NCI-H345 (cell line): Measurements from ENCODE around the gene SLC35F5.
"Not testable (repeated sequence)": the region's sequence is repeated elsewhere in the genome, so short reads cannot be mapped to it uniquely, and the experiment has no call there.

Experiments used
- DNase-seq: peaks from one replicate; lab custom pipeline; 2025; lab: John Stamatoyannopoulos, UW

Gene SLC35F5

GRCh38 chr2:113755835-113756354, 547 bp downstream of the SLC35F5 start:
- peak; percentile 52 for DNase-seq

GRCh38 chr2:113755035-113755834, 1.2 kb downstream of the SLC35F5 start:
- DNase-seq = no peak

GRCh38 chr2:113754160-113754559, 2.3 kb downstream of the SLC35F5 start:
- no peak for DNase-seq

DNA sequence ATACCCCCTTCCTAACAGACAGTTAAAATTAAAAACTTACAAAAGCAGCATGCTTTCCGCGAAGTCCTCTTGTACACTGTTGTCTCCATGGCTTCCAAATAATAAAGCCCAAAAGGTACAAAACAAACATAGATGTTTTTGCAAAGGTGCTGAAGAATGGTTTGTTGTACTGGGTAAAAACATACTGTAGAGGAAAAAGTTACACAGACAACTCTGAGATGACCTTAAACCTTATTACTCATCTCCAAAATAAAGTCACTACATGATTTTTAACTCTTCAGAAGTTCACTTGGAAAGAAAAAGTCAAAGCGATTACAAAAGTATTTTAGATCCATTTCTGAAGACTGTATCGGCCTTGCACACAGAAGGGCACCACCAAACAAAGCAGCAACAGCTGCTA, 6.1 kb downstream of the SLC35F5 start:
- DNase-seq = no peak

DNA sequence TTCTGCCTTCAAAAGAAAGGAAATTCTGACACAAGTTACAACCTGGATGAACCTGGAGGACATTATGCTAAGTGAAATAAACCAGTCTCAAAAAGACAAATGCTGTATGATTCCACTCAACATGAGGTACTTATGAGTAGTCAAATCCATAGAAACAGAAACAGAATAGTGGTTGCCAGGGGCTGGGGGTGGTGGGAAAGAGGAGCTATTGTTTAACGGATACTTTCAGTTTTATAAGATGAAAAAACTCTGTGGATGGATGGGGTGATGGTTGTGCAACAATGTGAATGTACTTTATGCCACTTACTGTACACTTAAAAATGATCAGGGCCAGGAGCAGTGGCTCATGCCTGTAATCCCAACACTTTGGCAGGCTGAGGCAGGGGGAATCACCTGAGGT, 15.4 kb downstream of the SLC35F5 start:
- DNase-seq = no peak

DNA sequence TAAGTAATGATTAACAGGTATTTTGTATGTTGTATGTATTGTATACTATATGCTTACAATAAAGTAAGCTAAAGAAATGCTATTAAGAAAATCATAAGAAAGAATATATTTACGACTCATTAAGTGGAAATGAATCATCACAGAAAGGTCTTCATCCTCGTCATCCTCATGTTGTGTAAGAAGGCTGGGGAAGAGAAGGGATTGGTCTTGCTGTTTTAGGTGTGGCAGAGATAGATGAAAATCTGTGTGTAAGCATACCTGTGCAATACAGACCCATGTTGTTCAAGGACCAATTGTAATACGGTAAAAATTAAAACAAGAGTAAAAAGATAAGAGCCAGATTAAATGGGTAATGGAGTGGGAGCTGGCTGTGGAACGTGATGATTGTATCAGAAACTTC, 16.6 kb downstream of the SLC35F5 start:
- DNase-seq = no peak

- no peak for DNase-seq
These were observed 22.3 kb downstream of the SLC35F5 start for GRCh38 chr2:113734185-113734584.

- DNase-seq = no peak
These were observed 32.4 kb downstream of the SLC35F5 start for GRCh38 chr2:113724010-113724409.

DNA sequence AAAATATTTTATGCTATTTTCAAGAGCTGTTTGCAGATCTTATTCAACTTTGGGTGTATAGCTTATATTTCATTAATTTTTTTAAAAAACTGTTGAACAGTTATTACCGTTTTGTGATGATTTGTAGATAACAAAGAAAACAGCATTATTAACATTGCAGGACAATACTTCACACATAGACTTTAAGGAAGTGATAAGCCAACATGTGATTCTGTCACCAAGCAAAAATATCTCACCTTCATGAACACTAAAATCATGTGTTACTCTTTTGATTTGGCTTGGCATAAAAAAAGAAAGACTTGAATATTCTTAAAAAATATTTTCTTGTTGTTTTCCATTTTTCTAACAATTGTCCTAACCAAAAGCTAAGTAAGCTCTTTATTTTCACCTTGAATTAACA, 33.0 kb downstream of the SLC35F5 start:
- no peak for DNase-seq

DNA sequence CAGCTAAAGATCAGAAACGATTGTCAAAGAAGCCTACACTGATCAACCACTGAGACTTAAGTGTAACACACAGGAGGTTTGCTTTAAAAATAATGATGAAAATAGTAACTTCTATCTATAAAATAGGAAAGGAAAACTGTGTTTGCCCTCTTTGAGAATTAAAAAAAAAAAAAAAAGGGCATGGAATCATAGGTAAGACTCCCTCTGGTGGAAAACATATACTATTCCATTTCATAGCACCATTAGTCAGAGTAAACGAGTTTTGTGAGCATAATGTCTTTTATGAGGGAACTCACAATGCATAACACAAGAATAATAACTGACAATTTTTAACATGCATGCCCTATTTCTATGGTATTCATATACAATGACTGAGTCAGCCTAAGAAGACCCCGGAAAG, 36.3 kb downstream of the SLC35F5 start:
- DNase-seq = peak; percentile 8

DNA sequence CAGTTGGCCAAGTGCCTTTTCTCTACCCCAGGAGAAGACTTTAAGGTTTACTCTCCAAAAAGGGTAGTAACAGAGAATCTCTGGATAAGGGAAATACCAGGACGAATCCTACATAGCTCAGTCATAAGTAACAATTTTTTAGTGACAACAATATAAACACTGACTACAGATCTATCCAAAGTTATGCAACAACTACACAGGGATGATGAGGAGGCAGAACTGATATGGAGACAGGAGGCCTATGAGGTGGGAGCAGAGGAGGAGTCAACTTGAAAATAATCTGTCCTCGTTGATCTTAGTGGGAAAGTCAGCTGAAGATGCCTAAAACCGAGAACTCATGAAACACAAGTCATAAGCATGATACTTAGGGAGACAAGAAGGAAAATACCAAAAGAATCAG, 40.2 kb downstream of the SLC35F5 start:
- no peak for DNase-seq

DNA sequence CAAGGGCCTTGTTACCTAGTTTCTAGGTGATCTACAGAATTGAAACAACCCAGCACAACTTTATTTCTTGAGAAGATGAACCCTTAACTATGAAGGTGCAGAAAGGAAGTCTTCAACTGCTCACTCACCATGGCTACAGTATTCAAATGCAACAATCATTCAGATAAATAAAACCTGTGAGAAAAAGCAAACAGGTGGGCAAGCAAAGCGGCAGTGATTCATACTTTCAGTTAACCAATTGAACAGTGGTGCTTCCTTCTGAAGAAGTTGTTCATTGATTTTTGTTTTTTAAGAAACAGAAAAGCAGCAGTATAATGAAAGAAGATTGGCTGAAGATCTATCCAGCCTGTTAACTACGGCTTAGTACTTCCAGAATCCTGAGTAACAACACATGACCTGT, 43.5 kb downstream of the SLC35F5 start:
- no peak for DNase-seq

DNA sequence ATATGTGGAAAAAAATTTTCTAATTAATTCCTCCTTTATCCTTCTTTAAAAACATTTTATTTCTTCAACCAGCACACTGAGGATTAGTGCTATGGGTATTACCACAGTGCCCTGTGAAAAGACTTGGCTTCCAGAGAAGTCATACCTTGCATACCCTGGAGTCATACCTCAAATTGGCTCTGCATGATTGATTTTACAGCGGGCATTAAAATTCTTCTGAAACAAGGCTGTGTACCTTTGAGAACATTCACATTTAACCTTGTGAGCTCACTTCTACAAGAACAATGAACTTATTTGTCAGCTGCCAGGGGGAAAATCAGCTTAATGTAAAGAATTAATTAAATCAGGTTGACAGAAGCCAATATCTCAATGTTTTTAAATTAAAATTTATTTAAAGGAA, 44.6 kb downstream of the SLC35F5 start:
- no peak for DNase-seq

DNA sequence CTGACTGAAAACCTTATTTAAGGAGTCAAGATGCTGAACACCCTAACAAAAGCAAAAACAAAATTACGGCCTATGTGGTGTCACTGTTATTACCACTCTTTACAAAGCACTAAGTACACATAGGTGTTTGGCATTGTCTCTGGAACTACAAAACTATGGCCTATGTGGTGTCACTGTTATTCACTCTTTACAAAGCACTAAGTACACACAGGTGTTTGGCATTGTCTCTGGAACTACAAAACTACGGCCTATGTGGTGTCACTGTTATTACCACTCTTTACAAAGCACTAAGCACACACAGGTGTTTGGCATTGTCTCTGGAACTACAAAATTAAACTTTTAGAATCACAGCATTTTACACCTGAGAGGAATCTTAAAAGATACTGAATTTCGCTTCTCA, 47.4 kb downstream of the SLC35F5 start:
- DNase-seq = peak; percentile 91

GRCh38 chr2:113707106-113707505, 49.3 kb downstream of the SLC35F5 start:
- no peak for DNase-seq

DNA sequence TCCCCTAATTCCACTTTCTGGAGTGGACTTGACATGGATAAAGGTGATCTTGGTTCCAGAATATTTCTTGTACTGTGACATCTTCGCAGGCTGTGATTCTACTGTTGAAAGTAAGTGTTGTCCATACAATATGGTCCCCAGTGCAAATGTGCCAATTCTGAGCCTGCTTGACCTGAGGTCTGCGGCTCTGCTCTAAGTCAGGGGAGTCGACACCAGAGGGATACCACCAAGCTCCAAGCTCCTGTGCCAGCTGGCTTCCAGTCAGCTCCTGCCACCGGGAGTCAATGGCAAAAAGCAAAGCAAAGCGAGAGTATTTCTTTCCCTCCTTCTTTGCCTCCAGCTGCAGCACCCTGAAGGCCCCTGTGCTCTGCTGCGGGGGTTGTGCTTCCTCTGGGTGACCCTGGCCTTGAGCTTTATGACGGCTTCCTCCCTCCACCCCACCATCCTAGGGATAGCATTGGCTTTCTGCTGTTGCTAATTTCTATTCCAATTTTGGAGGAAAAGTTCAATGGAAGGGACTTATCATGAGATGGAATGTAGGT, 50.4 kb downstream of the SLC35F5 start:
- no peak for DNase-seq

DNA sequence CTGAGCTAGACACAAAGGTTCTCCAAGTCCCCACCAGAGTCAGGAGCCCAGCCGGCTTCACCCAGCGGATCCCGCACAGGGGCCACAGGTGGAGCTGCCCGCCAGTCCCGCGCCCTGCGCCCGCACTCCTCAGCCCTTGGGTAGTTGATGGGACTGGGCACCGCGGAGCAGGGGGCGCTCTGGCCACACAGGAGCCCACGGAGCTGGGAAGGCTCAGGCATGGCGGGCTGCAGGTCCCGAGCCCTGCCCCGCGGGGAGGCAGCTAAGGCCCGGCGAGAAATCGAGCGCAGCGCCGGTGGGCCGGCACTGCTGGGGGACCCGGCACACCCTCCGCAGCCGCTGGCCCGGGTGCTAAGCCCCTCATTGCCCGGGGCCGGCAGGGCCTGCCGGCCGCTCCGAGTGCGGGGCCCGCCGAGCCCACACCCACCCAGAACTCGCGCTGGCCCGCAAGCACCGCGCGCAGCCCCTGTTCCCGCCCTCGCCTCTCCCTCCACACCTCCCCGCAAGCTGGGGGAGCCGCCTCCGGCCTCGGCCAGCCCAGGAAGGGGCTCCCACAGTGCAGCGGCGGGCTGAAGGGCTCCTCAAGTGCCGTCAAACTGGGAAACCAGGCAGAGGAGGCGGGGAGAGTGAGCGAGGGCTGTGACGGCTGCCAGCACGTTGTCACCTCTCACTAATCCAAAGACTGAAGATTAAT, 52.0 kb downstream of the SLC35F5 start:
- not testable (repeated sequence) for DNase-seq

DNA sequence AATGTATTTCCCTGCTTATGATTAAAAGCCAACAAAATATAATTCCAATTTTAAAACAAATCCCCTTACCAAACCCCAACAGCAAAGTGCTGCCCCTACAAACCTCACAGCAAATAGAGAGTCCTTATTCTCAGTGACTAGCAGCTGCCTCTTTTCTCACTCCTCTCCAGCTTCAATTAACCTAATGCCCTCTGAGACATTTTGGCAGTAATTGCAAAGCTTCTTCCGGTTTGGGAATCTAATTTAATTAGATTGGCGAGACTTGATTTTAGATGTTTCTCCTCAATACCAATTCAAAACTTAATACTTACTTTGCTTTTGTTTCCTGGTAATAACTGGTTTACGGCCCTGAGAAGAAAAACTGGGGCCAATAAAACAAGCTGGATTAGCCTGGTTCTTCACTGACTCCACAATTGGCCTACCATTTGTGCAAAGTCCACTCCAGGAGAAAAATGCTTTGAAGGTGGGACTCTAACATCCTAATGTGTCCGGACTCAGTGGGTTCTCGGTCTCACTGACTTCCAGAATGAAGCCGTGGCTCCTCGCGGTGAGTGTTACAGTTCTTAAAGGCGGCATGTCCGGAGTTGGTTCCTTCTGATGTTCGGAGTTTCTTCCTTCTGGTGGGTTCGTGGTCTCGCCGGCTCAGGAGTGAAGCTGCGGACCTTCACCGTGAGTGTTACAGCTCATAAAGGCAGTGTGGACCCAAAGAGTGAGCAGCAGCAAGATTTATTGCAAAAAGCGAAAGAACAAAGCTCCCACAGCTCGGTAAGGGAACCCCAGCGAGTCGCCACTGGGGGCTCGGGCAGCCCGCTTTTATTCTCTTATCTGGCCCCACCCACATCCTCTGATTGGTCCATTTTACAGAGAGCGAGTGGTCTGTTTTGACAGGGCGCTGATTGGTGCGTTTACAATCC, 52.8 kb downstream of the SLC35F5 start:
- no peak for DNase-seq

GRCh38 chr2:113700186-113700841, 56.1 kb downstream of the SLC35F5 start:
- no peak for DNase-seq

DNA sequence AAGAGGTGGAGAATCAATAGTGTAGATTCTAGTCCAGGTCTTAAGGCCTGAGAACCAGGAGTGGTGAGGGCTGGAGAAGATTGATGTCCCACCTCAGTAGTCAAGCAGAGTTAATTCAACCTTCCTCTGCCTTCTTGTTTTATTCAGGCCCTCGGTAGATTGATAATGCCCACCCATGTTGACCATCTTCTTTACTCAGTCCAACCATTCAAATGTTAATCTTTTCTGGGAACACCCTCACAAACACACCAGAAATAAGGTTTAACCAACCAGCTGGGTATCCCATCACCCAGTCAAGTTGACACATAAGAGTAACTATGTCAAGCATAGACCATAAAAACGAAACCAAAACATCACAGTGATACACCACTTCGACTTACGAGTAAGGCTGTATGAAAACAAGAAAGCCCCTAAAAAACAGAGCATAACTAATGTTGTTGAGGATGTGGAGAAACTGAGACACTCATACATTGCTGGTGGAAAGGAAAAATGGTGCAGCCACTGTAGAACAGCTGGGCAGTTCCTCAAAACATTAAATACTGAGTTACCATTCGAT, 57.5 kb downstream of the SLC35F5 start:
- DNase-seq = no peak

DNA sequence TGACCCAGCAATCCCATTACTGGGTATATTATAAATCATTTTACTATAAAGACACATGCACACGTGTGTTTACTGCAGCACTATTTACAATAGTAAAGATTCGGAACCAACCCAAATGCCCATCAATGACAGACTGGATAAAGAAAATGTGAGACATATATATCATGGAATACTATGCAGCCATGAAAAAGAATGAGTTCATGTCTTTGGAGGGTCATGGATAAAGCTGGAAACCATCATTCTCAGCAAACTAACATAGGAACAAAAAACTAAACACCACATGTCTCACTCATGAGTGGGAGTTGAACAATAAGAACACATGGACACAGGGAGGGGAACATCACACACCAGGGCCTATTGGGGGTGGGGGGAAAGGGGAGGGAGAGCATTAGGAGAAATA, 58.2 kb downstream of the SLC35F5 start:
- DNase-seq = not testable (repeated sequence)
